GM19351 (cell line): ENCODE results near the gene MSH3.
"Not testable (repeated sequence)": the region's sequence is repeated elsewhere in the genome, so short reads cannot be mapped to it uniquely, and the experiment has no call there.

Source experiments
- ATAC-seq: cut with Tn5 transposase; IDR thresholded peaks from one replicate; pipeline ENCODE4 v1.9.1; 2021; ENCODE audit warnings: mild to moderate bottlenecking, moderate library complexity; ENCODE audit not compliant: unreplicated experiment

Gene MSH3

DNA sequence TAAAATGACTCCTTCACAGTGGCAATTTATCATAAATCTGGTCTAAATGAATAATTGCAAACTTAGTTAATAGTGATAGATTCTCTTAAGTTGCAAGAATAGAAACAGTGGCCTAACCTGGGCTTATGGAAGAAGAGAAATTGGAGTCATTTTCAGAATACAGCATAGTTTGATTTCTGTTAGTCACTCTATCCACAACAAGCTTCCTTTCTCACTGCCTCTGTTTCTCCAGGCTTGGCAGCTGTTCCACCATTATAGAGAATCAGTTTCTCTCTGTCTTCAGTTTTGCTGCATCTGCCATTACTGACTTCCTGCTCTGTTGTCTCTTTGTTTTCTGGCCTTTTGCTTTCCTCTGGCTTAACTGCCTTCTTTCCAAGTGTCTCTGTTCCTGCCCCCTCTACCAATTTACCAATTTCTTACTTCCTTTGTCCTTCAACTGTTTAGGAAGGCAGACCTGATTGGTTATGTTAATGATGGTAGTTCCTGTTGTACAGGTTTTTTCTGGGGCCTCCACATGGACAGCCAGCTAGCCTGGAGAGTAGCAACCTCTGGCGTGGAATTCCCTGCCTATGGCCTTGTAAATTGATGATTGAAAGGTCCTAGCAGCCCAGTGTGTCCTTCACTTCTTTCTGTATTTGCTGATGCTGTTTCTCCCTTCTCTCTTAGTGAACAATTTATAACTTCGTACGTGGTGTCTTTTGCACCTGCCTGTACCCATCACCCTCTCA lies 229.8 kb downstream of the MSH3 start:
- no peak for ATAC-seq

DNA sequence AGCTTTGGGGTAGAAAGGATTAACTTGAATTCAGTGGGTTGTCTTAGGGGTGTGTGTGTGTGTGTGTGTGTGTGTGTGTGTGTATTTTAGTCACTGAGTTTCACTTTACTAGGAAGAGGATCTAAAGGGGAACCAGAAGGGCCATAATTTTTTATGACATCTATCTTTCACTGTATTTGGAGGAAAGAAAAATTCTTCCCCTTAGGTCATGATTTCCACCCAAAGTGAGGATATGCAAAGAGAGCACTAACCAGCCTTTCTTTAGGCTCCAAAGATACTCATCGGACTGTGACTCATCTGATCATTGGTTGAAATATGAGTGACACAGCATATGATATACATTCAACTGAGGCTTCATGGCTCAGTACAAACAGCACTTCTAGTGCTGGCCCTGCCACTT lies 230.5 kb downstream of the MSH3 start:
- no peak for ATAC-seq

DNA sequence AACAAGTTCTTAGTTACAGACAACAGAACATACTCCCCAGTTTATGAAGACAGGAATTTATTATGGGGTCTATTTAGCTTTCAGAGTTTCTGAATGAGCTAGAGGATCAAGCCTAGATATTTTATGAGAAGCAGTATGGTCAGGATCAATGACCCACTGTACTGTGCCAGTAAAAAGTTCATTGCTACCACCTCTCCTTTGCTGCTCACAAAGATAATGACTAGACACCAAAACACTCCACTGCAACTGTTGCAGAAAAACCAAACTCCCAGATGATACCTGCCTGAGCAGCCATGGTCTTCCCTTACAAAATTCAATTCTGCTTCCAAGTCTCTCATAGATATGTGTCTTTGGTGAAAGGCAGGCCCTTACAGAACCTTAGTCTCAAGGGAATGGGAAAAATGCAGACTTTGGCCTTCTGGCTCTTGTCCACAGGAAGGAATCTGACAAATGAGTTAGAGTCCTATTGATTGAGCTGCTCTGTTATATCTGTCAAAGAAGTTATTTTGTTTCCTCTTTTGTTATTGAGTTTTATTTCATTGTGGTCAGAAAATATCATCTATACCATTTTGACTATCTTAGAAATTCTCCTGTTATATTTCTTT lies 231.0 kb downstream of the MSH3 start:
- no peak for ATAC-seq

DNA sequence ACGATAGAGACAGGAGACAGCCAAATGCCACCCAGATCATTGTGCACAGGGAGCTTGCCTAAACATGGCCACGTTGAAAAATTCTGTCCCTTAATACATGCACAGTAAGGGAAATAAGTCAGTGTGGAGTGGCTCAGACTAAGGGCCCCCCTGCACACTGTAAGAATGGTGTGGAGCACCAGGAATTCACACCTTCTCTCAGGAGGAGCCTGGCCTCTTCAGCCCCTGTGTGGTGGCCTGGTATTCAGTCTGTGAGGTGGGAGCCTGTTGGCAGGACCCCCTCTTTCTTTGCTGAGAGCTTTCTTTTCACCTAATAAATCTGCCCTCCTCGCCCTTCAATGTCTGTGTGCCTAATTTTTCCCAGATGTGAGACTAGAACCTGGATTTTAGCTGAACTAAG lies 239.6 kb downstream of the MSH3 start:
- no peak for ATAC-seq

DNA sequence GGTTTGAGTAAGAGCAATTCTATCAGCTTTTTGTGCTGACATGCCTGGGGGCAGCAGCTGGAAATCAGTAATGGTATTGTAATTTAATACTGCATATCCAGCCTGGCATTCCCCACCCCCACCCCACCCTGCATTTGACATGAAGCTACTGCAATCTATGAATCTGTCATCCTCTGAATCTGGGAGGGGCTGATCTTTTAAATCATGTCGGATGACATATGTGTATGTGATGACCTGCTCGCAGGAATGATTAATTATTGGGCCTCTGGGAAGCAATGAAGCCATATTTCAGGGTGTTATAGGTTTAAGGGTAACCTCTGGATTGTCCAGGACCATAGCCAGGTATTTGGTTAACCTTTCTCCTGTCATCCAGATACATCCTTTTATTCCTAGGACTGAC lies 241.1 kb downstream of the MSH3 start:
- ATAC-seq = no peak

DNA sequence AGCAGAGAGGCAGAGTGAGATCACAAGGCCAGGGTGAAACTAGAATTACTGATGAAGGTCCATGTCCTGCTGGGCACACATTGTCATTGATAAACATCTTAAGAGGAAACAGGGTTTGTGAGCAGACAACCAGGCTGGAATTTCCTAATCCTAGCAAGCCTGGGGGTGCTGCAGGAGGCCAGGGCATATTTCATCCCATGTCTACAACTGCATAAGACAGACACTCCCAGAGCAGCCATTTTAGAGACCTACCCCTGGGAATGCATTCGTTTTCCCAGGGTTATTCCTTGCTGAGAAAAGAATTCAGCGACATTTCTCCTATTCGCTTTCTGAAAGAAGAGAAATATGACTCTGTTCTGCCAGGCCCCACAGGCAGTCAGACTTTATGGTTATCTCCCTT lies 248.2 kb downstream of the MSH3 start:
- ATAC-seq = not testable (repeated sequence)

DNA sequence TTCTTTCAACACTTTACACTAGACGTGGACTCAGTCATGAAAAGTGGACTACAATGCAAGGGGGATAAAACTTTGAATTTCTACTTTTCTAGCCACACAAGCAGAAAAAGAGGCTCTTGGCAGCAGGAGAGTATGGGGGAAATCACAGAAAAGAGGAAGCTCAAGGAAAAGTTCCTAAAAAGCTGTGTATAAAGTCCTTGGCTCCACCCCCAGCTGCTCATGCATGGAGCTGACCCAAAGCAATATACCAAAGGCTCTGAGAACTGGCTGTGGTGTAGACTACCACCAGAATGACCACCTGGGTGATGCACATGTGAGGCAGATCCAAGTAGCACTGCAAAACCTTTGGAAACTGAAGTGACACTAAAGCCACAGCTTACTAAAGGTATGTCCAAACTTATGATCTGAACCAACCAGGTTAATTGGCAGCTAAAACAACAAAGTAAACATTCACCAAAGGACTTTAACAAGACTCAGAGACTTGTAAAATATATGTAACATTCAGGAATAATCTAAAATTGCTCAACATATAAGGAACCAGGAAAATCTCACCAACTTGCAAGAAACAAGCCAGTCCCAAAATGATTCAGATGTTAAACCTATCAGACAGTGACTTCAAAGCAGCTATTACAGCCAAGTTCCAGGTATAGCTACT lies 250.2 kb downstream of the MSH3 start:
- no peak for ATAC-seq

DNA sequence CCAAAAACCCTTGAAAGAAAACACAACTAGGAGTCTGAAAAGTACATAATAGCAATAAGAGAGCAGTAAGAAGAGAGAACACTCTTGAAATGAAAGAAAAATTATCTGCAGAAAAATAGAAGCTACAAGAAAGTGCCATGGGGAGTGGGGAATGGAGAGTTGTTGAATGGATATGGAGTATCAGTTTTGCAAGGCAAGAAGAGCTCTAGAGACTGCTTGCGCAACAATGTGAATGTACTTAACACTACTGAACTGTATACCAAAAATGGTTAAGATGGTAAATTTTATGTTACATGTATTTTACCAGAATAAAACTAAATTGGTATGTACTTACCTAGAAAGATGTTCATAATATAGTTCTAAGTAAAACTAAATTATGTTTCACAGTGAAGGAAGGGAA lies 251.0 kb downstream of the MSH3 start:
- ATAC-seq = no peak

DNA sequence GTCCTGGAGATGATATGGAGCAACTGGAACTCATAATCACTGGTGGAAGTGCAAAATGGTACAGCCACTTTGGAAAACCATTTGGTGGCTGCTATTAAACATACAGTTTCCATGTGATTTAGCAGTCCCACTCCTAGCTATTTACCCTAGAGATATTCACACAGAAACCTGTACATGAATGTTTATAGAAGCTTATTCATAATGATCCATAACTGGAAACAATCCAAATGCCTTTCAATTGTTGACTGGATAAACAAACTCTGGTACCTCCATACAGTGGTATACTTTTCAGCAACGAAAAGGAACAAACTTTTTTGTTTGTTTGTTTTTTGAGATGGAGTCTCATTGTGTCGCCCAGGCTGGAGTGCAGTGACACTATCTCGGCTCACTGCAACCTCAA lies 258.0 kb downstream of the MSH3 start:
- ATAC-seq = no peak

DNA sequence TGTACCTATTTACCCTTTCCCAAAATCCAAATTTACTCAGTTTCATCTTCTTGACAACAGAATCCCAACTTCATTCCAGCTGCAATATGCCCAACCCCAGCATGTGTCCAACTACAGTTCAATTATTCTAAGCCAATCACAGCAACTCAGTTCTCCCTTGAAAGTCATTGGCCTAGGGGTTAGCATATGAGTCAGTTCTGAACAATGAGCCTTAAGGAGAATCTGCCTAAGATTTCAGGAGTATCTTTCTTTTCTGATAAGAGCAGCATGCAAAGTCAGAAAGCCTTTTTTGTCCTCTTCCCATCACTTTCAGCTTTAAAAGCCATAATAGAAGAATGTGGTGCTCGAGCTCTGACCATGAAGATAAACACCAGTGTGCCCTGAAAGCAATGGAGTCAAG lies 261.3 kb downstream of the MSH3 start:
- no peak for ATAC-seq

DNA sequence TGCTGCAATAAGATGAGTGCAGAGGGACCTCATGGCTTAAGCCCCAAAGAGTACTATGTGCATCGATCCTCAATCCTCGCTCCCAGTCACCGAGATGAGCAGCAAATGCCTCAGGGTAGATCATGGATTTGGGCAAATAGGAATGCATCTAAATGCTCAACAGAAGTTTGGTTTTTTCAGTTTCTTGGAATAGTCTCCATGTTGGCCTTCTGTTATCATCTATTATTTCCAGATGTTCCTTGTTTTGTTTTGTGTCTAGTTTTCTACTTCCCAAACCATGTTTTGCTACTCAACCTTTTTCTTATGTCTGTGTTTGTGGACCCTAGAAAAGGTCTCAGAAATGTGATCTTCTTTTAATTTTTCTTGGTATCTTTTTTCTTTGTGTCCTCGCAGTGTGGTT lies 262.2 kb downstream of the MSH3 start:
- no peak for ATAC-seq

DNA sequence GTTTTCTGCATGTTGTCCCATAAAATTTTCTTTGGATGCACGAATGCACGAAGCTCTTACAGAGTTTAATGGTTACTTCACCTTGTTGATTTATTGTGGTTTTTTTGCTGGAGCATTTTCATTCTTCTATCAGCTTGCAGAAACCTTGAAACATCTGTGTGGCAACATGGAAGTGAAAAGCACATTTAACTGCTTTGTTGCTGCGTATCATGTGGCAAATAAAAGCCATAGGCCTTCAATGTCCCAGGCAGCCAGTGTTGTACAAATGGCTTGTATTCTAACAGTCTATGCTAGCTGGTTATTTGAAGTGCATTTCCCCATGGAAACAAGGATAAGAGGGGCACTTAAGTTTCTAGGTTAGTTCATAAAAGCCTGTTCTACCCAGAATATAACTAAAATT lies 263.2 kb downstream of the MSH3 start:
- no peak for ATAC-seq

DNA sequence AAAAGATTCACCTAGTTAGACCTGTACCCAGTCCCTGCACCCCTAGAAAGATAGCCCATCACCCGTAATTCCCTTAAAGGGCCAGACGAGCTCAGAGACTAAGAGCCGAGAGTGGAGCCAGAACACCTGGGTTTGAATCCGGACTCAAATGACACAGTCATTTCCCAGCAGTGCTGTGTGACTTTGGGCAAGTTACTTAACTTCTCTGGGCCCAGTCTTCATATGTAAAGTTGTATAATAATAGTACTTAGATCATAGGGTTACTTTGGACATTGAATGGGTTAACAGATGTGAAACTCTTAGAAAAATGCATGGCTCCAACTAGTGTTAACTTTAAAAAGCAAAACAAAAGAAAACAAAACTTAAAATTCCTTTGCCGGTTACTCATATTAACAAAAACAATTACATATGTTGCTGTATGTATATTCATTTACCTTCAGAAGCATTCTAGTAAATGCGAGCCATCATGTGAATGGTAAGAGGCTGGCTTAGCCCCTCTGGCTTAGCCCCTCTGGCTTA lies 265.3 kb downstream of the MSH3 start:
- no peak for ATAC-seq

DNA sequence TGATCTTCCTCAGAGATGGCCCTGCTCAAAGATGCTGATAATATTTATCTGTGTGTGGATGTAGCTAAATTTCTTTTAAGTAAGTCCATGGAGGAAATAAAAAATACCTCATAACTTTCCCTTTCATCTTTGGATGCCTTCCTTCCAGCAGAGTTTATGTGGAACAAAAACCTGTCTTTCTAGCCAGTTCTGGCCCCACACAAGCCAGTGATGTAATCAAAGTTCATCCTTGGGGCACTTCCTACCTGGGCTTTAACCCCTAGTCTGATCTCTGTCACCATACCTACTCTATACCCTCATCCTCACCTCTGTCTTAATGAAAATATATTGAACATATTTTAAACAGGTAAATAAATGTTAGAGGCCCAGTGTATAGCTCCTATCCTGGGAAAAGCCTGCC lies 265.9 kb downstream of the MSH3 start:
- ATAC-seq = no peak

DNA sequence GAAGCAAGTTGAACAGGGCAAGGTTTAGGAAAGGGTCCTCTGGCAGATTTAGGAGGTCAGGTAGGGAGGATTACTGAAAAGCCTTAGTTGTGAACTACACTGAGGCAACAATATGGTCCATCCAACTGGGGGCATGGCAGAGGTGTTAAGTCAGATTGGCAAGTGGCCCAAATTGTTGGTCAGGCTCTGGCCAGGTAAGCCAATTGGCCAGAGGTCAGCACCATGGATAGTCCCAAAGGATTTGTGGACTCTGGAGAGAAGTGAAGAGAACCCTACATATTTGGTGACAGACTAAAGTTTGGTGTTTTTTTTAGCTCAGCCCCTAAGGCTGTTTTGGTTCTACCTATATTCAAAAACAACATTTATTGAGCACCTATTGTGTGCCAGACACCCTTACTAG lies 266.6 kb downstream of the MSH3 start:
- no peak for ATAC-seq

DNA sequence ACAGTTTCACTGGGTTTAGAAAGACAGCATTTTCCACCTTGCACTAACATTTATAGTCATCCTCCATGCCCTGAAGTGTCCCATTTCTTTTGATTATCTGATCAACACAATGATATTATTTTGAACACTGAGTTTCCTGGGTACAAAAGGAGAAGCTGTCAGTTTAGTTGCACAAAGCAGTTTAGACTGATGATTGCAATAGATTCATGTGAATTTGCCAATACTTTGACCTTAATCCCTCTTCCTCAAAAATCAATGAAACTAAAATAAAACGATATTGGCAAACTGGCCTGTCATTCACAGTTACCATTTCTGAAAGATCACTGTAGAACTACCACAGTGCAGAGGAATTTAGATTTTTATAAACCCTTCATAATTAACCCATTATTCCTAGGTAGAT lies 271.5 kb downstream of the MSH3 start:
- ATAC-seq = no peak
